ENCODE results near the gene XRCC4. TPM values are rescaled to one million over a fixed set of nuclear protein-coding genes. Genes with fewer than 3 reads are reported as not detected.

Gene XRCC4
- total RNA-seq, 2 donors from 2014 or later, result 10.6 to 17.3 TPM

- H3K36me3 Mint-ChIP-seq (ENCODE audit: low read depth), result no peaks in the 10 kb centered on the region
- H3K9ac ChIP-seq (ENCODE audit: extremely low read depth, low read length, poor library complexity, severe bottlenecking), result no peak overlapping the region
- H3K4me3 Mint-ChIP-seq, result no peak overlapping the region
- H3K27me3 Mint-ChIP-seq (ENCODE audit: insufficient read depth), result peaks cover 5% of the 10 kb centered on the region
- H3K27ac ChIP-seq (ENCODE audit: low read depth, low read length), result no peak overlapping the region
- peaks cover 7% of the 10 kb centered on the region for H3K4me1 Mint-ChIP-seq
- H3K36me3 ChIP-seq (ENCODE audit: control insufficient read depth, insufficient read depth, low read length), result no peaks in the 10 kb centered on the region
- H3K9me3 ChIP-seq (ENCODE audit: control insufficient read depth, low read length), result no peaks in the 10 kb centered on the region
- H3K9me3 Mint-ChIP-seq, result no peaks in the 10 kb centered on the region
- TF ChIP-seq, protein P1, sequence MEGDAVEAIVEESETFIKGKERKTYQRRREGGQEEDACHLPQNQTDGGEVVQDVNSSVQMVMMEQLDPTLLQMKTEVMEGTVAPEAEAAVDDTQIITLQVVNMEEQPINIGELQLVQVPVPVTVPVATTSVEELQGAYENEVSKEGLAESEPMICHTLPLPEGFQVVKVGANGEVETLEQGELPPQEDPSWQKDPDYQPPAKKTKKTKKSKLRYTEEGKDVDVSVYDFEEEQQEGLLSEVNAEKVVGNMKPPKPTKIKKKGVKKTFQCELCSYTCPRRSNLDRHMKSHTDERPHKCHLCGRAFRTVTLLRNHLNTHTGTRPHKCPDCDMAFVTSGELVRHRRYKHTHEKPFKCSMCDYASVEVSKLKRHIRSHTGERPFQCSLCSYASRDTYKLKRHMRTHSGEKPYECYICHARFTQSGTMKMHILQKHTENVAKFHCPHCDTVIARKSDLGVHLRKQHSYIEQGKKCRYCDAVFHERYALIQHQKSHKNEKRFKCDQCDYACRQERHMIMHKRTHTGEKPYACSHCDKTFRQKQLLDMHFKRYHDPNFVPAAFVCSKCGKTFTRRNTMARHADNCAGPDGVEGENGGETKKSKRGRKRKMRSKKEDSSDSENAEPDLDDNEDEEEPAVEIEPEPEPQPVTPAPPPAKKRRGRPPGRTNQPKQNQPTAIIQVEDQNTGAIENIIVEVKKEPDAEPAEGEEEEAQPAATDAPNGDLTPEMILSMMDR (conservative IDR thresholded peaks at IDR 0.05), result no peak
- DNase-seq, result no peak
- WGBS, 2 experiments (ENCODE audit: insufficient coverage in 1 of 2, insufficient read length in 1 of 2), result 72 to 88% methylated on average over 3 of the region's 3 CpGs
- no peak overlapping the region for H3K4me3 ChIP-seq (ENCODE audit: low read length)
- H3K27ac Mint-ChIP-seq, result no peak overlapping the region
- no peaks in the 10 kb centered on the region for H3K4me1 ChIP-seq (ENCODE audit: control insufficient read depth, insufficient read depth, low read length)
- H3K27me3 ChIP-seq (ENCODE audit: control insufficient read depth, insufficient read depth, low read length, poor library complexity, severe bottlenecking), result no peaks in the 10 kb centered on the region
Measured at GRCh38 chr5:83034036-83034435, 43.3 kb upstream of the XRCC4 start.

DNA sequence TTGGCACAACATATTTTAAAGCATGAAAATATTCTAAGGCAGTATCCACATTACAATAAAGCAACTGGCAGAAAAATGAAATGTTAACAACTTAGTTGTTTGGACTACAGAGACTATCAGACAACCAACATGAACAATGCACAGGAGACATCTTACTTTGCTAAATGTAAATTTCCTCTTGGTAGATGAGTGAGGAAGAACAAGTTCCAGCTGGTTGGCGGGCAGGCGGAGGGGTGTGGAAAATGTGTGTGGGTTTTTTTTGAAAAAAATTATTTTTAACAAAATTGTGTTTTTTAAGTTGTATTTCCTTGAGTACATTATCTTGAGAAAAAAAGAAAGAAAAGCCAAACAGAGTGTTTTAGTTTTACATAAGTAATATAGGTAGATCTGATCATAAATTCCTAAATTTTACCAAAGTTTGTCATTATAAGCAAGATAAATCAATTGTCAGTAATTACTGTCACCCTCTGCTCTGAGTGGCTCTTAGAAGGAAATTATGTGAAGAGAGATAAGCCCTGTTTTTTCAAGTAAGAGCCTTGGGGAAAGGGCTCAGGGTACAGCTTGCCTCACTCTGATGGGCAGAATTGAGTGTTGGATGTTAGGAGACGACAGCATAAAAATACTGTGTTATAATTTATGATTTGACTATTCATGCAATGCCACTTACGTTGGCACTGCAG, 42.7 kb upstream of the XRCC4 start:
- H3K36me3 ChIP-seq (ENCODE audit: control insufficient read depth, insufficient read depth, low read length), result no peaks in the 10 kb centered on the region
- no peak for DNase-seq
- Mint-ChIP-seq H3K27ac (no peak overlapping the region), H3K27me3 (ENCODE audit: insufficient read depth) (peaks cover 2% of the 10 kb centered on the region), H3K4me3 (no peak overlapping the region), H3K36me3 (ENCODE audit: low read depth) (no peaks in the 10 kb centered on the region), H3K9me3 (no peaks in the 10 kb centered on the region), H3K4me1 (peaks cover 7% of the 10 kb centered on the region)
- H3K4me3 ChIP-seq (ENCODE audit: low read length), result no peak overlapping the region
- H3K9me3 ChIP-seq (ENCODE audit: control insufficient read depth, low read length), result no peaks in the 10 kb centered on the region
- TF ChIP-seq, protein P1 (conservative IDR thresholded peaks at IDR 0.05), result no peak
- H3K27me3 ChIP-seq (ENCODE audit: control insufficient read depth, insufficient read depth, low read length, poor library complexity, severe bottlenecking), result no peaks in the 10 kb centered on the region
- H3K27ac ChIP-seq (ENCODE audit: low read depth, low read length), result no peak overlapping the region
- 88 to 100% methylated on average over 1 to 4 of the region's 4 CpGs for WGBS, 2 experiments (ENCODE audit: insufficient coverage in 1 of 2, insufficient read length in 1 of 2)
- no peaks in the 10 kb centered on the region for H3K4me1 ChIP-seq (ENCODE audit: control insufficient read depth, insufficient read depth, low read length)
- no peak overlapping the region for H3K9ac ChIP-seq (ENCODE audit: extremely low read depth, low read length, poor library complexity, severe bottlenecking)

DNA sequence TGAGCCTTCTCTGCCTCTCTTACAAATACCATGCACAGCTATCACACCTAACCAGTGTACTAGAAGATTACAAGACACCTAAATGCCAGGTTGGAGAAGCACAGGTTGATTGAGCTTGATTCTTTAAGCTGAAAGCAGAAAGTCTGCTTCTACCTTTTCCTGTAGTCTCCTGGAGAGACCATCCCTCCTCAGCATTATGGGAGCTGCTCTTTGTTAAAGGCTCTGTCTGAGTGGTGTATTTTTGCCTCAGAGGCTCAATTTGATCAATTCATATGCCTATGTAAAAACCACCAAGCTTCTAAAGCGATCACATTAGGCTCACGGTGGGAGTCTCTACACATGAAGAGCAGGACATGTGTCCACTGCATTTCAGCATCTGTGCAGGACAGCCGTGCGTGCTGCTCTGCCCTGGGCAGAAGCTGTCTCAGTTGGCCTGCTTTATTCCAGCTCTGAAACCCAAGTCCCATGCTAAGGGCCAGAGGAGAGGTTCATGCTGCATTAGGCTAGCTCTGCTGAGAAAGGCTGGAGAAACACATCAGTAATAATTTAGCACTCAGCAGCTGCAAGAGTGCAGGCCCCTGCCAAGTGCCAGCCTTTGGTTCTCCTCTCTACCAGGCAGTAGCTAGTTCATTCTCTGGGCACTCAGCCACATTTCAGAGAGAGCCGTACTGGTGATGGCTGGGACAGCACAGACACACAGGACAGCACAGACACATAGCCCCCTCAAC, 41.8 kb upstream of the XRCC4 start:
- no peak for DNase-seq
- no peak overlapping the region for H3K9ac ChIP-seq (ENCODE audit: extremely low read depth, low read length, poor library complexity, severe bottlenecking)
- H3K27ac Mint-ChIP-seq, result no peak overlapping the region
- H3K27ac ChIP-seq (ENCODE audit: low read depth, low read length), result no peak overlapping the region
- no peak overlapping the region for H3K4me3 ChIP-seq (ENCODE audit: low read length)
- H3K9me3 ChIP-seq (ENCODE audit: control insufficient read depth, low read length), result no peaks in the 10 kb centered on the region
- peaks cover 1% of the 10 kb centered on the region for H3K27me3 Mint-ChIP-seq (ENCODE audit: insufficient read depth)
- no peaks in the 10 kb centered on the region for H3K36me3 ChIP-seq (ENCODE audit: control insufficient read depth, insufficient read depth, low read length)
- H3K36me3 Mint-ChIP-seq (ENCODE audit: low read depth), result no peaks in the 10 kb centered on the region
- WGBS, 2 experiments (ENCODE audit: insufficient coverage in 1 of 2, insufficient read length in 1 of 2), result 90 to 96% methylated on average over 4 to 5 of the region's 5 CpGs
- H3K4me1 Mint-ChIP-seq, result peaks cover 7% of the 10 kb centered on the region
- TF ChIP-seq, protein P1 (conservative IDR thresholded peaks at IDR 0.05), result no peak
- no peaks in the 10 kb centered on the region for H3K9me3 Mint-ChIP-seq
- H3K4me3 Mint-ChIP-seq, result no peak overlapping the region
- H3K4me1 ChIP-seq (ENCODE audit: control insufficient read depth, insufficient read depth, low read length), result no peaks in the 10 kb centered on the region
- H3K27me3 ChIP-seq (ENCODE audit: control insufficient read depth, insufficient read depth, low read length, poor library complexity, severe bottlenecking), result no peaks in the 10 kb centered on the region

Data from endodermal cell (in vitro differentiated cells).